ENCODE measurements around the gene WDFY2. TPM values are rescaled to one million over a fixed set of nuclear protein-coding genes. Genes with fewer than 3 reads are reported as not detected.

Gene WDFY2
- total RNA-seq, 6 experiments from 2014 or later, result 11.4 to 15.7 (median 13.4) TPM

DNA sequence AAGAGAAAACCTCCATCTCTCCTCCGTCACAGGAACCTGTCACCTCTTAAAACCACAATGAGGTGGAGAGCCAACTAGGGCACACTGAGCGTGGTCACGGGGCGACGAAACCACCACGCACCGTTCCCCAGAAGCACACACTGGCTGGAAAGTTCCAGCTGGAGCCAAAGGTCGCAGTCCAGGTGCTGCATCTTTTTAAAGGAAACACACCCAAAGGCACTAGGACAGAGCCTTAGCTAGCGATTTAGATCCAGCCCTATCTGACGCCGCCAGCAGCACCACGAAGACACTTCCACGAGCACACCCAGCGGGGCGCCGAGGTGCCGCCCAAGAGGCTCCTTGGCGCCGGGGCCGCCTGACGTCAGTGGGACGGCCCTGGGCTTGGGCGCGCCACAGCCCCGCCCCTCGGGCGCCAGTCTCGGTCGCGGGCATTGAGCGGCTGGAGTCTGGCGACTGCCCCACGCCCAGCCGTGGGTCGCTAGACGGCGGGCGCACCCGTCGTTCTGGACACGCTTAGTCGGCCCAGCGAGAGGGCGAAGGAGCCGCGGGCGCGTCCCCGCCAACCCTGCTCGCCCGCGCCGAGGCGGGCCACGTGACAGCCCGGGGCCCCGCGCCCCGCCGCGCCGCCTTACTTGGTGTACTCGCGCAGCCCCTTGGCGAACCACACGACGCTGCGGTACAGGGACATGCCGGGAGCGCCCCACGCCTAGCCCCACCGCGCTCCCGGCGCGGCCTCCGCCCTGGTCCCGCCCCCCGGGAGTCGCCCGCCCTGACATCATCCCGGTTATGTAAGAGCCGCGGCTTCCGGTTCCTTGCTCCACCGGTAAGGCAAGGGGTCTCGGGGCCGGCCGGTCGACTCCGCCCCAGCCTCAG is 219.4 kb downstream of the WDFY2 start, which contains the start of gene DHRS12:
Gene DHRS12, minus strand, starts transcription at position 742 of the 873 bp plus-strand sequence. CDS start 4,504 bp downstream, outside the sequence.
- TF ChIP-seq CTCF (IDR thresholded peaks at IDR 0.05), result no peak
- Mint-ChIP-seq H3K4me1 (ENCODE audit: low read depth) (peaks cover 30% of the 10 kb centered on the region), H3K4me3 (peak within 1 kb of the TSS; percentile 92), H3K27ac (peak within 1 kb of the TSS; percentile 97), H3K27me3 (ENCODE audit: insufficient read depth) (peaks cover 11% of the 10 kb centered on the region), H3K36me3 (ENCODE audit: low read depth) (no peaks in the 10 kb centered on the region), H3K9me3 (no peaks in the 10 kb centered on the region)
- peak; percentile 55 for DNase-seq

GRCh38 chr13:51804295-51805172 is 220.3 kb downstream of the WDFY2 start:
- Mint-ChIP-seq H3K27ac (peak overlapping the region; percentile 70), H3K4me3 (peak overlapping the region; percentile 85)
- no peak for TF ChIP-seq CTCF (IDR thresholded peaks at IDR 0.05)

DNA sequence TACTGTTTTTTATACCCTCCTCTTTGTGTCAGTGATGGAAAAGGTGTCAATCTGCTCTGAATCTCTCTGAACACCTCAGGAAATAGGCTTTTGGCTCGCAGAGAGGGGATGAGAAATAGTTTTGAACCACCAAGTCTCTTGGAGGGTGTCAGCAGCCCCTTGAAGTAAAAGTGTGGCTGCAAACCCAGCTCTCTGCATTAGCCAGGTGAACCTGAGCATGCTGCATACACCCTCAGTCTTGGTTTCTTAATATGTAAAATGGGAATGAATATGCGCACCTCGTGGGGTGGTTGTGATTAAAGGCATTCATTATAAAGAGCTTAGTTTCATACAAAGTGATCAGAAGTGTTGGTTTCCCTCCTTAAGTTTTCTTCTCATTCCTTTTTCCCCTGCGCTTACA is 221.1 kb downstream of the WDFY2 start:
- Mint-ChIP-seq H3K9me3 (no peaks in the 10 kb centered on the region), H3K4me3 (peak overlapping the region; percentile 85; the same call in 1 of the 2 replicates), H3K27ac (no peak overlapping the region; the same call in 1 of the 2 replicates), H3K27me3 (ENCODE audit: insufficient read depth) (peaks cover 3% of the 10 kb centered on the region), H3K36me3 (ENCODE audit: low read depth) (no peaks in the 10 kb centered on the region), H3K4me1 (ENCODE audit: low read depth) (peaks cover 30% of the 10 kb centered on the region)
- TF ChIP-seq CTCF (IDR thresholded peaks at IDR 0.05), result no peak
- DNase-seq, result no peak

More at GRCh38 chr13:51804295-51805172, 220.3 kb downstream of the WDFY2 start:
- Mint-ChIP-seq H3K27me3 (ENCODE audit: insufficient read depth) (peaks cover 6% of the 10 kb centered on the region), H3K36me3 (ENCODE audit: low read depth) (no peaks in the 10 kb centered on the region), H3K4me1 (ENCODE audit: low read depth) (peaks cover 30% of the 10 kb centered on the region), H3K9me3 (no peaks in the 10 kb centered on the region)
- no peak for DNase-seq

- DNase-seq, result no peak
- peaks cover 30% of the 10 kb centered on the region for H3K4me1 Mint-ChIP-seq (ENCODE audit: low read depth)
- H3K4me3 Mint-ChIP-seq, result no peak overlapping the region
- H3K27ac Mint-ChIP-seq, result no peak overlapping the region
- no peak for TF ChIP-seq CTCF (IDR thresholded peaks at IDR 0.05)
- peaks cover 3% of the 10 kb centered on the region for H3K27me3 Mint-ChIP-seq (ENCODE audit: insufficient read depth)
- H3K9me3 Mint-ChIP-seq, result no peaks in the 10 kb centered on the region
- H3K36me3 Mint-ChIP-seq (ENCODE audit: low read depth), result no peaks in the 10 kb centered on the region
Measured at GRCh38 chr13:51805925-51806324, 221.7 kb downstream of the WDFY2 start.

- Mint-ChIP-seq H3K27me3 (ENCODE audit: insufficient read depth) (peaks cover 2% of the 10 kb centered on the region), H3K4me3 (no peak overlapping the region), H3K9me3 (no peaks in the 10 kb centered on the region), H3K4me1 (ENCODE audit: low read depth) (peaks cover 28% of the 10 kb centered on the region), H3K27ac (no peak overlapping the region), H3K36me3 (ENCODE audit: low read depth) (no peaks in the 10 kb centered on the region)
- no peak for TF ChIP-seq CTCF (IDR thresholded peaks at IDR 0.05)
- DNase-seq, result peak; percentile 32
Measured at GRCh38 chr13:51806566-51806965, 222.3 kb downstream of the WDFY2 start.
